ENCODE data around the gene CALML4. TPM values are rescaled to one million over a fixed set of nuclear protein-coding genes. Genes with fewer than 3 reads are reported as not detected.
"Not testable (repeated sequence)": the region's sequence is repeated elsewhere in the genome, so short reads cannot be mapped to it uniquely, and the experiment has no call there.

Gene CALML4
- total RNA-seq, 4 donors from 2014 or later = 57.8 to 153 (median 126) TPM

GRCh38 chr15:68223171-68223570 lies 18.0 kb upstream of the CALML4 start:
- Histone ChIP-seq H3K4me1 (peaks cover 0 to 8% (median under 1%) of the 10 kb centered on the region in 4 donors), H3K27ac (no peak overlapping the region), H3K27me3 (no peaks in the 10 kb centered on the region), H3K4me3 (no peak overlapping the region), H3K9me3 (no peaks in the 10 kb centered on the region), H3K36me3 (peaks cover 0 to 5% (median 0%) of the 10 kb centered on the region in 3 donors)
- peak in 1 of 3 donors; percentile 11 for DNase-seq
- TF ChIP-seq CTCF (IDR thresholded peaks at IDR 0.05) = no peak
- no peak for TF ChIP-seq POLR2A (IDR thresholded peaks at IDR 0.05)

- H3K4me3 ChIP-seq, H3K4me1 ChIP-seq, H3K9me3 ChIP-seq, H3K36me3 ChIP-seq, H3K27ac ChIP-seq, H3K27me3 ChIP-seq: not testable (repeated sequence)
- DNase-seq = peak in 1 of 3 donors; percentile 17
Measured at GRCh38 chr15:68222432-68222743, 17.3 kb upstream of the CALML4 start.

- peaks cover 0 to 11% (median 0%) of the 10 kb centered on the region in 3 donors for H3K36me3 ChIP-seq
- H3K27ac ChIP-seq, H3K4me3 ChIP-seq, H3K27me3 ChIP-seq, H3K9me3 ChIP-seq, H3K4me1 ChIP-seq: not testable (repeated sequence)
- DNase-seq = peak in 2 of 3 donors; percentile 9 to 29
Measured at GRCh38 chr15:68221530-68222431, 16.6 kb upstream of the CALML4 start.

- Histone ChIP-seq H3K4me1 (no peaks in the 10 kb centered on the region), H3K27ac (no peak overlapping the region), H3K4me3 (no peak overlapping the region), H3K9me3 (no peaks in the 10 kb centered on the region), H3K27me3 (no peaks in the 10 kb centered on the region), H3K36me3 (peaks cover 0 to 11% (median 0%) of the 10 kb centered on the region in 3 donors)
- TF ChIP-seq CTCF (IDR thresholded peaks at IDR 0.05) (no peak), POLR2A (IDR thresholded peaks at IDR 0.05) (no peak)
- DNase-seq = peak in 1 of 3 donors; percentile 15
Measured at GRCh38 chr15:68220967-68221366, 15.8 kb upstream of the CALML4 start.

GRCh38 chr15:68220489-68220888 lies 15.4 kb upstream of the CALML4 start:
- TF ChIP-seq POLR2A (IDR thresholded peaks at IDR 0.05) = no peak
- no peak for TF ChIP-seq CTCF (IDR thresholded peaks at IDR 0.05)
- no peak for DNase-seq
- Histone ChIP-seq H3K27ac (no peak overlapping the region), H3K27me3 (no peaks in the 10 kb centered on the region), H3K4me3 (no peak overlapping the region), H3K36me3 (peaks cover 0 to 11% (median 0%) of the 10 kb centered on the region in 3 donors), H3K4me1 (no peaks in the 10 kb centered on the region), H3K9me3 (no peaks in the 10 kb centered on the region)

- no peaks in the 10 kb centered on the region for H3K9me3 ChIP-seq
- peak in 2 of 3 donors; percentile 15 to 18 for DNase-seq
Measured at GRCh38 chr15:68218847-68219798, 14.0 kb upstream of the CALML4 start.

More at GRCh38 chr15:68218847-68219798, 14.0 kb upstream of the CALML4 start:
- no peaks in the 10 kb centered on the region for H3K4me1 ChIP-seq
- no peak for TF ChIP-seq CTCF (IDR thresholded peaks at IDR 0.05)
- no peak for TF ChIP-seq POLR2A (IDR thresholded peaks at IDR 0.05)
- H3K27ac ChIP-seq = no peak overlapping the region
- peaks cover 0 to 11% (median 0%) of the 10 kb centered on the region in 3 donors for H3K36me3 ChIP-seq
- H3K4me3 ChIP-seq = no peak overlapping the region
- H3K27me3 ChIP-seq = no peaks in the 10 kb centered on the region

Data from Peyer's patch (tissue), 4 donors.